Neural cell (in vitro differentiated cells): ENCODE results near the gene PIAS1.

Experiments used
- EP300 ChIP-seq: fragments of 450-650 bp; conservative IDR thresholded peaks from 2 replicates; pipeline ENCODE4 v1.6.1; 2014; ENCODE audit warnings: antibody characterized with exemption, mild to moderate bottlenecking, moderate library complexity; ENCODE audit not compliant: poor library complexity, severe bottlenecking
- EZH2 ChIP-seq: fragments of 200-600, 300-800 bp; shearing (Covaris generic), sonication (generic); IDR thresholded peaks from 2 replicates; pipeline ENCODE4 v1.6.1; 2014; ENCODE audit warnings: antibody characterized with exemption, low read length, borderline replicate concordance, mild to moderate bottlenecking; ENCODE audit not compliant: insufficient read depth, poor library complexity, severe bottlenecking
- MXI1 ChIP-seq: fragments of 450-650 bp; conservative IDR thresholded peaks from 2 replicates; pipeline ENCODE4 v1.6.1; 2014; ENCODE audit warnings: antibody characterized with exemption, mild to moderate bottlenecking; ENCODE audit not compliant: poor library complexity, severe bottlenecking
- POLR2AphosphoS5 ChIP-seq: IDR thresholded peaks from 2 replicates; pipeline ENCODE4 v1.6.1; 2012
- RAD21 ChIP-seq: fragments of 450-650 bp; conservative IDR thresholded peaks from 2 replicates; pipeline ENCODE4 v1.6.1; 2014; ENCODE audit warnings: antibody characterized with exemption, mild to moderate bottlenecking, moderate library complexity
- SMC3 ChIP-seq: fragments of 450-650 bp; conservative IDR thresholded peaks from 2 replicates; pipeline ENCODE4 v1.6.1; 2014; ENCODE audit warnings: antibody characterized with exemption, mild to moderate bottlenecking, moderate library complexity; ENCODE audit not compliant: poor library complexity
- TAF1 ChIP-seq: IDR thresholded peaks from 2 replicates; pipeline ENCODE4 v1.6.1; 2012; ENCODE audit warnings: low read depth
- TF ChIP-seq, protein P1 (sequence below): fragments of 450-650 bp; IDR thresholded peaks from 2 replicates; pipeline ENCODE4 v1.5.1; 2014; ENCODE audit warnings: antibody characterized with exemption, mild to moderate bottlenecking, moderate library complexity; ENCODE audit not compliant: poor library complexity, severe bottlenecking
- TF ChIP-seq, protein P2 (sequence below): IDR thresholded peaks from 2 replicates; pipeline ENCODE4 v1.6.1; 2012; ENCODE audit warnings: borderline replicate concordance

DNA sequence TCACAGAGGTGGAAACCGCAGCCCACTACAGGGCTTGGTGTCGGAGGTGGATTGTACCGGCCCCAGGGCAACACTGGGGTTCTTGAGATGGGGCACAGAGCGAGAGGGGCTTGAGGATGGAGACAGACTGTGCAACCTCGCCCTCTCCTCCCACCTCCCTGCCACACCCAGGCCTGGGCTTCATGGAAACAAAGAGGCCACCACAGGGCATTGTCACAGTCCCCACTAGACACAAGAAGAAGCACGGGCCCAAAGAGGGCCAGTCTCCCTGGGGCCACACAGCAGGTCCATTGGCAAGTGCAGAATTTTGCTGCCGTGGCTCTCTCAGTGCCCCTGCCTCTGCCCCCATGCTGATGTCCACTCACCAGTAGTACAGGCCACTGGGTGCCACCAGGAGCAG is 155.2 kb downstream of the PIAS1 start:
- TF ChIP-seq POLR2AphosphoS5 (no peak), EZH2 (no peak), TAF1 (no peak), RAD21 (no peak), SMC3 (no peak), MXI1 (no peak), EP300 (no peak)
- TF ChIP-seq, protein P1, sequence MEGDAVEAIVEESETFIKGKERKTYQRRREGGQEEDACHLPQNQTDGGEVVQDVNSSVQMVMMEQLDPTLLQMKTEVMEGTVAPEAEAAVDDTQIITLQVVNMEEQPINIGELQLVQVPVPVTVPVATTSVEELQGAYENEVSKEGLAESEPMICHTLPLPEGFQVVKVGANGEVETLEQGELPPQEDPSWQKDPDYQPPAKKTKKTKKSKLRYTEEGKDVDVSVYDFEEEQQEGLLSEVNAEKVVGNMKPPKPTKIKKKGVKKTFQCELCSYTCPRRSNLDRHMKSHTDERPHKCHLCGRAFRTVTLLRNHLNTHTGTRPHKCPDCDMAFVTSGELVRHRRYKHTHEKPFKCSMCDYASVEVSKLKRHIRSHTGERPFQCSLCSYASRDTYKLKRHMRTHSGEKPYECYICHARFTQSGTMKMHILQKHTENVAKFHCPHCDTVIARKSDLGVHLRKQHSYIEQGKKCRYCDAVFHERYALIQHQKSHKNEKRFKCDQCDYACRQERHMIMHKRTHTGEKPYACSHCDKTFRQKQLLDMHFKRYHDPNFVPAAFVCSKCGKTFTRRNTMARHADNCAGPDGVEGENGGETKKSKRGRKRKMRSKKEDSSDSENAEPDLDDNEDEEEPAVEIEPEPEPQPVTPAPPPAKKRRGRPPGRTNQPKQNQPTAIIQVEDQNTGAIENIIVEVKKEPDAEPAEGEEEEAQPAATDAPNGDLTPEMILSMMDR: no peak
- TF ChIP-seq, protein P2, sequence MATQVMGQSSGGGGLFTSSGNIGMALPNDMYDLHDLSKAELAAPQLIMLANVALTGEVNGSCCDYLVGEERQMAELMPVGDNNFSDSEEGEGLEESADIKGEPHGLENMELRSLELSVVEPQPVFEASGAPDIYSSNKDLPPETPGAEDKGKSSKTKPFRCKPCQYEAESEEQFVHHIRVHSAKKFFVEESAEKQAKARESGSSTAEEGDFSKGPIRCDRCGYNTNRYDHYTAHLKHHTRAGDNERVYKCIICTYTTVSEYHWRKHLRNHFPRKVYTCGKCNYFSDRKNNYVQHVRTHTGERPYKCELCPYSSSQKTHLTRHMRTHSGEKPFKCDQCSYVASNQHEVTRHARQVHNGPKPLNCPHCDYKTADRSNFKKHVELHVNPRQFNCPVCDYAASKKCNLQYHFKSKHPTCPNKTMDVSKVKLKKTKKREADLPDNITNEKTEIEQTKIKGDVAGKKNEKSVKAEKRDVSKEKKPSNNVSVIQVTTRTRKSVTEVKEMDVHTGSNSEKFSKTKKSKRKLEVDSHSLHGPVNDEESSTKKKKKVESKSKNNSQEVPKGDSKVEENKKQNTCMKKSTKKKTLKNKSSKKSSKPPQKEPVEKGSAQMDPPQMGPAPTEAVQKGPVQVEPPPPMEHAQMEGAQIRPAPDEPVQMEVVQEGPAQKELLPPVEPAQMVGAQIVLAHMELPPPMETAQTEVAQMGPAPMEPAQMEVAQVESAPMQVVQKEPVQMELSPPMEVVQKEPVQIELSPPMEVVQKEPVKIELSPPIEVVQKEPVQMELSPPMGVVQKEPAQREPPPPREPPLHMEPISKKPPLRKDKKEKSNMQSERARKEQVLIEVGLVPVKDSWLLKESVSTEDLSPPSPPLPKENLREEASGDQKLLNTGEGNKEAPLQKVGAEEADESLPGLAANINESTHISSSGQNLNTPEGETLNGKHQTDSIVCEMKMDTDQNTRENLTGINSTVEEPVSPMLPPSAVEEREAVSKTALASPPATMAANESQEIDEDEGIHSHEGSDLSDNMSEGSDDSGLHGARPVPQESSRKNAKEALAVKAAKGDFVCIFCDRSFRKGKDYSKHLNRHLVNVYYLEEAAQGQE: no peak
